Measurements from ENCODE around the gene AK9. TPM values are rescaled to one million over a fixed set of nuclear protein-coding genes. Genes with fewer than 3 reads are reported as not detected.
"Not testable (repeated sequence)": the region's sequence is repeated elsewhere in the genome, so short reads cannot be mapped to it uniquely, and the experiment has no call there.

AK9 gene
- total RNA-seq, 4 donors from 2014 or later, result 4.1 to 10.3 (median 6.4) TPM

GRCh38 chr6:109736273-109737025 lies 45.4 kb upstream of the AK9 start:
- no peak overlapping the region for H3K4me3 ChIP-seq (ENCODE audit: low read depth, poor library complexity, severe bottlenecking)
- 87 to 91% methylated on average over 1 of the region's 1 CpG for WGBS, 2 donors
- no peak for DNase-seq (ENCODE audit: low spot score in 2 of 2)
- TF ChIP-seq CTCF (IDR thresholded peaks at IDR 0.05), result no peak
- TF ChIP-seq POLR2A (IDR thresholded peaks at IDR 0.05), result no peak
- intact Hi-C loops (cut with DNase I; ENCODE audit: low total_unique reads), result no loop called here

- 95% methylated on average over 3 of the region's 3 CpGs for WGBS, 2 donors
- intact Hi-C loops (cut with DNase I; ENCODE audit: low total_unique reads); DNase-seq (ENCODE audit: low spot score in 2 of 2); H3K4me3 ChIP-seq (ENCODE audit: low read depth, poor library complexity, severe bottlenecking): not testable (repeated sequence)
Observed at GRCh38 chr6:109725250-109725649, 34.2 kb upstream of the AK9 start.

GRCh38 chr6:109722564-109723254 lies 31.7 kb upstream of the AK9 start:
- H3K4me3 ChIP-seq (ENCODE audit: low read depth, poor library complexity, severe bottlenecking), result no peak overlapping the region
- DNase-seq (ENCODE audit: low spot score in 2 of 2), result no peak
- intact Hi-C loops (cut with DNase I; ENCODE audit: low total_unique reads), result no loop called here
- no peak for TF ChIP-seq CTCF (IDR thresholded peaks at IDR 0.05)
- 64 to 67% methylated on average over 3 of the region's 3 CpGs for WGBS, 2 donors

GRCh38 chr6:109722011-109722410 lies 31.0 kb upstream of the AK9 start:
- no peak for DNase-seq (ENCODE audit: low spot score in 2 of 2)
- TF ChIP-seq CTCF (IDR thresholded peaks at IDR 0.05), result no peak
- TF ChIP-seq POLR2A (IDR thresholded peaks at IDR 0.05), result no peak
- H3K4me3 ChIP-seq (ENCODE audit: low read depth, poor library complexity, severe bottlenecking), result no peak overlapping the region
- WGBS, 2 donors, result 64 to 72% methylated on average over 3 of the region's 3 CpGs
- intact Hi-C loops (cut with DNase I; ENCODE audit: low total_unique reads), result no loop called here

- intact Hi-C loops (cut with DNase I; ENCODE audit: low total_unique reads), result no loop called here
- H3K4me3 ChIP-seq (ENCODE audit: low read depth, poor library complexity, severe bottlenecking), result no peak overlapping the region
- DNase-seq (ENCODE audit: low spot score in 2 of 2), result no peak
- WGBS, 2 donors, result 70% methylated on average over 3 of the region's 3 CpGs
- no peak for TF ChIP-seq POLR2A (IDR thresholded peaks at IDR 0.05)
- no peak for TF ChIP-seq CTCF (IDR thresholded peaks at IDR 0.05)
Observed at GRCh38 chr6:109720311-109720710, 29.3 kb upstream of the AK9 start.

GRCh38 chr6:109718991-109719390 lies 28.0 kb upstream of the AK9 start:
- no peak overlapping the region for H3K4me3 ChIP-seq (ENCODE audit: low read depth, poor library complexity, severe bottlenecking)
- no peak for DNase-seq (ENCODE audit: low spot score in 2 of 2)
- intact Hi-C loops (cut with DNase I; ENCODE audit: low total_unique reads), result no loop called here
- TF ChIP-seq CTCF (IDR thresholded peaks at IDR 0.05) (no peak), POLR2A (IDR thresholded peaks at IDR 0.05) (no peak)
- 95 to 98% methylated on average over 5 of the region's 5 CpGs for WGBS, 2 donors

All from lower leg skin (tissue), 4 donors.